Measurements from ENCODE around the gene MARCHF10. TPM values are rescaled to one million over a fixed set of nuclear protein-coding genes. Genes with fewer than 3 reads are reported as not detected.

The MARCHF10 gene
- total RNA-seq, 4 donors from 2014 or later = 0.29 to 0.81 TPM; not detected in 2

- TF ChIP-seq CTCF (IDR thresholded peaks at IDR 0.05) (no peak), POLR2A (IDR thresholded peaks at IDR 0.05) (no peak)
- H3K27me3 ChIP-seq = no peaks in the 10 kb centered on the region
- DNase-seq = no peak
- H3K27ac ChIP-seq = no peak overlapping the region
- peaks cover 0 to 7% of the 10 kb centered on the region in 2 donors for H3K4me1 ChIP-seq
- no peak overlapping the region for H3K4me3 ChIP-seq (replicated peaks in 1 of 3)
- intact Hi-C loops (cut with DNase I) = no loop called here
- no peaks in the 10 kb centered on the region for H3K36me3 ChIP-seq
- H3K9me3 ChIP-seq = no peaks in the 10 kb centered on the region
- 90 to 91% methylated on average over 4 of the region's 4 CpGs for WGBS, 2 donors
These were observed 1.5 kb upstream of the MARCHF10 start for GRCh38 chr17:62809656-62810055.

- no peak for TF ChIP-seq CTCF (IDR thresholded peaks at IDR 0.05)
- no peak for TF ChIP-seq POLR2A (IDR thresholded peaks at IDR 0.05)
- H3K4me1 ChIP-seq = peaks cover 0 to 7% of the 10 kb centered on the region in 2 donors
- DNase-seq = no peak
- 75 to 77% methylated on average over 10 of the region's 10 CpGs for WGBS, 2 donors
- H3K27ac ChIP-seq = no peak overlapping the region
- no peaks in the 10 kb centered on the region for H3K27me3 ChIP-seq
- no peak overlapping the region for H3K4me3 ChIP-seq (replicated peaks in 1 of 3)
- intact Hi-C loops (cut with DNase I) = no loop called here
- H3K9me3 ChIP-seq = no peaks in the 10 kb centered on the region
- H3K36me3 ChIP-seq = no peaks in the 10 kb centered on the region
These were observed 459 bp upstream of the MARCHF10 start for GRCh38 chr17:62808576-62808970.

GRCh38 chr17:62805234-62805633 is 2.9 kb downstream of the MARCHF10 start:
- 85 to 91% methylated on average over 3 of the region's 3 CpGs for WGBS, 2 donors
- intact Hi-C loops (cut with DNase I) = no loop called here
- H3K4me3 ChIP-seq (replicated peaks in 1 of 3) = no peak overlapping the region
- peaks cover 0 to 7% of the 10 kb centered on the region in 2 donors for H3K4me1 ChIP-seq
- H3K9me3 ChIP-seq = no peaks in the 10 kb centered on the region
- H3K27ac ChIP-seq = no peak overlapping the region
- no peaks in the 10 kb centered on the region for H3K36me3 ChIP-seq
- no peaks in the 10 kb centered on the region for H3K27me3 ChIP-seq
- TF ChIP-seq CTCF (IDR thresholded peaks at IDR 0.05) = no peak
- TF ChIP-seq POLR2A (IDR thresholded peaks at IDR 0.05) = no peak
- DNase-seq = no peak

GRCh38 chr17:62804822-62805221 is 3.3 kb downstream of the MARCHF10 start:
- no peaks in the 10 kb centered on the region for H3K27me3 ChIP-seq
- H3K9me3 ChIP-seq = no peaks in the 10 kb centered on the region
- no peak for TF ChIP-seq CTCF (IDR thresholded peaks at IDR 0.05)
- TF ChIP-seq POLR2A (IDR thresholded peaks at IDR 0.05) = no peak
- no peak overlapping the region for H3K27ac ChIP-seq
- no peak for DNase-seq
- no peak overlapping the region for H3K4me3 ChIP-seq (replicated peaks in 1 of 3)
- 91 to 92% methylated on average over 8 of the region's 8 CpGs for WGBS, 2 donors
- peaks cover 0 to 7% of the 10 kb centered on the region in 2 donors for H3K4me1 ChIP-seq
- intact Hi-C loops (cut with DNase I) = no loop called here
- H3K36me3 ChIP-seq = no peaks in the 10 kb centered on the region

GRCh38 chr17:62804025-62804424 is 4.1 kb downstream of the MARCHF10 start:
- Histone ChIP-seq H3K4me3 (replicated peaks in 1 of 3) (no peak overlapping the region), H3K4me1 (peaks cover 0 to 7% of the 10 kb centered on the region in 2 donors), H3K27ac (no peak overlapping the region), H3K9me3 (no peaks in the 10 kb centered on the region), H3K27me3 (no peaks in the 10 kb centered on the region), H3K36me3 (no peaks in the 10 kb centered on the region)
- TF ChIP-seq CTCF (IDR thresholded peaks at IDR 0.05) = no peak
- no peak for TF ChIP-seq POLR2A (IDR thresholded peaks at IDR 0.05)
- WGBS, 2 donors = 89 to 92% methylated on average over 12 of the region's 12 CpGs
- intact Hi-C loops (cut with DNase I) = no loop called here
- no peak for DNase-seq
